Effector memory CD4-positive, alpha-beta T cell (primary cell): Measurements from ENCODE around the gene MESP1.

Source experiments
- DNase-seq, 3 donors: peaks; one replicate each; pipeline ENCODE4 v3.0.0-alpha.2; 2020
- H3K27ac ChIP-seq: 2 replicates; pipeline ENCODE4 v1.7.0; 2013; ENCODE audit warnings: mild to moderate bottlenecking, low read length, moderate library complexity; ENCODE audit not compliant: insufficient read depth, poor library complexity, severe bottlenecking
- H3K27me3 ChIP-seq: replicated peaks from 2 replicates; pipeline ENCODE4 v1.7.0; 2013; ENCODE audit warnings: mild to moderate bottlenecking, low read length; ENCODE audit not compliant: insufficient read depth, control insufficient read depth, poor library complexity, severe bottlenecking
- H3K36me3 ChIP-seq: 2 replicates; pipeline ENCODE4 v1.7.0; 2013; ENCODE audit warnings: mild to moderate bottlenecking, low read length, moderate library complexity; ENCODE audit not compliant: control insufficient read depth, insufficient read depth
- H3K4me1 ChIP-seq: 2 replicates; pipeline ENCODE4 v1.7.0; 2013; ENCODE audit warnings: low read length, mild to moderate bottlenecking; ENCODE audit not compliant: control insufficient read depth, insufficient read depth, poor library complexity, severe bottlenecking
- H3K4me3 ChIP-seq: 2 replicates; pipeline ENCODE4 v1.7.0; 2013; ENCODE audit warnings: low read length, low read depth, mild to moderate bottlenecking; ENCODE audit not compliant: insufficient read depth, poor library complexity, severe bottlenecking
- H3K9me3 ChIP-seq: 2 replicates; pipeline ENCODE4 v1.7.0; 2013; ENCODE audit warnings: mild to moderate bottlenecking, low read length, moderate library complexity; ENCODE audit not compliant: control insufficient read depth

MESP1 gene

DNA sequence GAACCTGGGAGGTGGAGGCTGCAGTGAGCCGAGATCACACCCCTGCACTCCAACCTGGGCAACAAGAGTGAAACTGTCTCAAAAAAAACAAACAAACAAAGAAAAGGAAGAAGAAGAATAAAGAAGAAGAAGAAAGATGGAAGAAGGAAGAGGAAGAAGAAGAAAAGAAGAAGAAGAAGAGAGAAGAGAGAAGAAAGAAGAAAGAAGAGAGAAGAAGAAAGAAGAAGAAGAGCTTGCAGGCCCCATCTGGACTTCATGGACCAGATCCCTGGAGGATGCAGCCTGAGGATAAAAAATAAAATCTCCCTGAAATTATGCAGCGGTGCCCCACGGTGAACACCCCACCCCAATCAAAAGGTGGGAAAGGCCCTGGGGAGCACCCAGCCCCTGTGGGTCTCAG, 8.8 kb upstream of the MESP1 start:
- no peak overlapping the region for H3K4me3 ChIP-seq
- no peaks in the 10 kb centered on the region for H3K9me3 ChIP-seq
- no peaks in the 10 kb centered on the region for H3K36me3 ChIP-seq
- no peaks in the 10 kb centered on the region for H3K4me1 ChIP-seq
- H3K27ac ChIP-seq, result no peak overlapping the region
- H3K27me3 ChIP-seq, result no peaks in the 10 kb centered on the region
- DNase-seq, result no peak

DNA sequence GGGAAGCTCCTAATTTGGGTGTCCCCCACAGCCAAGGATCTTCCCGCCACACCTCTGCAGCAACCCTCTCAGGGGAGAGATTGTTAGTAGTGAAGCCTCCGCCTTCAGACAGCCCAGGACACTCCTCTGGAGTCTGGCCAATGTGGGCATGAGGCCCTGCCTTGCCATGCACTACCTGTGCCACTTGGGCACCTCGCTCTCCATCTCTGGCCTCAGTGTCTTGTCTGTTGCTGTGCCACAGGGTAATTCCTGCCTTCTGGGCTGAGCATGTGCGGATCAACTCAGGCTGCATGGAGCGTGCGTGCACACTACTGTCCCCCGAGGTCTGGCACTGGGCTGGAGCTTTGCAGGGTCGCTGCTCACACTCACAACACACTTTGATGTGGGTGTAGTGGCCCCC, 7.9 kb upstream of the MESP1 start:
- H3K4me3 ChIP-seq, result no peak overlapping the region
- H3K9me3 ChIP-seq, result no peaks in the 10 kb centered on the region
- H3K27ac ChIP-seq, result no peak overlapping the region
- no peak for DNase-seq
- no peaks in the 10 kb centered on the region for H3K27me3 ChIP-seq
- no peaks in the 10 kb centered on the region for H3K36me3 ChIP-seq
- no peaks in the 10 kb centered on the region for H3K4me1 ChIP-seq

DNA sequence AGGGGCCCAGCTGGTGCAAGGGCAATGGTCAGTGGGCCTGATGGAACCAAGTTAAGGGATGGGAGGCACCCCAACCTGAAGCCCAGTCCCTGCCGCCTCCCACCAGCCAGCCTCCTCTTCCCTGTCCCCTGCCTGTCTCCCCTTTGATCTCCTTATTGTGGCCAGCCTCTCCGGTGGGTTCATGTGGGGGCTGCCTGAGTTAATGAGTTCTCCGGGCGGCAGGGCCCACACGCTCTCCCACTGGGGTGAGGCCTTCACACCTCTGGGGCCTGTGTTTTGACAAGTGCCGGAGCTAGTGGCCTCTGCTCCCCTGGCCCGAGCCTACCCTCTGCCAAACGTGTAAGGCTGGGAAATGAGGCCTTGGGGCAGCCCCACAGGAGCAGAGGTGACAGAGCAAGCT, 7.2 kb upstream of the MESP1 start:
- H3K27ac ChIP-seq, result no peak overlapping the region
- H3K27me3 ChIP-seq, result no peaks in the 10 kb centered on the region
- H3K4me3 ChIP-seq, result no peak overlapping the region
- no peaks in the 10 kb centered on the region for H3K4me1 ChIP-seq
- H3K9me3 ChIP-seq, result no peaks in the 10 kb centered on the region
- H3K36me3 ChIP-seq, result no peaks in the 10 kb centered on the region
- DNase-seq, result no peak

DNA sequence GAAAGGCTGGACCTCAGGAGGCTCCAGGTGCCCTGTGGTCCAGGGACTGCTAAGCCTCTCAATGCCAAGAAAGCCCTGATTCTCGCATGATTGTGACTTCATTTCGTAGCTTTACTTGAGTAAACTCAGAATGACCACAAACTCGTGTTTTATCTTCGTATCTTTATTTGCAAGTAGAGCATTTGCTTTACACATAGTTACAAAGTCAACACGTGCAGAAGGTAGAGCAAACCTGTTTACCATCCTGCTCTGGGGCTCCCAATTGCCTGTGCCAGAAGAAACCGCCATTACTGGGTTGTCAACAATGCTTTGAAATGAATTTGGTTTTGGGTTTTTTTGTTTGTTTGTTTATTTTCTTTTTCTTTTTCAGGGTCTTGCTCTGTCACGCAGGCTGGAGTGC, 5.8 kb upstream of the MESP1 start:
- H3K4me1 ChIP-seq, result no peaks in the 10 kb centered on the region
- no peak overlapping the region for H3K27ac ChIP-seq
- no peak overlapping the region for H3K4me3 ChIP-seq
- DNase-seq, result no peak
- no peaks in the 10 kb centered on the region for H3K9me3 ChIP-seq
- H3K36me3 ChIP-seq, result no peaks in the 10 kb centered on the region
- H3K27me3 ChIP-seq, result no peaks in the 10 kb centered on the region

DNA sequence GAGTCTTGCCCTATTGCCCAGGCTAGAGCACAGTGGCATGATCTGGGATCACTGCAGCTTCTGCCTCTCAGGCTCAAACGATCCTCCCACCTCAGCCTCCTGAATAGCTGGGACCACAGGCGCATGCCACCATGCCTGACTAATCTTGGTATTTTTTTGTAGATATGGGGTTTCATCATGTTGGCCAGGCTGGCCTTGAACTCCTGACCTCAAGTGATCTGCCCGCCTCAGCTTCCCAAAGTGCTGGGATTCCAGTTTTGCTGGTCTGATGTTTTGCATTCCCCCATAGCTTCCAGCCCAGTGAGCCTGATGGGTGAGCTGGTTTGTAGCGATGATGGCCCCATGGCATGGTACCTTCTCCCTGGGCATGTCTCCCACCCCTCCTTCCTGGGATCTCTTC, 4.7 kb upstream of the MESP1 start:
- no peak overlapping the region for H3K4me3 ChIP-seq
- H3K36me3 ChIP-seq, result no peaks in the 10 kb centered on the region
- DNase-seq, result no peak
- no peak overlapping the region for H3K27ac ChIP-seq
- H3K9me3 ChIP-seq, result no peaks in the 10 kb centered on the region
- H3K4me1 ChIP-seq, result peaks cover 4% of the 10 kb centered on the region
- H3K27me3 ChIP-seq, result no peaks in the 10 kb centered on the region

DNA sequence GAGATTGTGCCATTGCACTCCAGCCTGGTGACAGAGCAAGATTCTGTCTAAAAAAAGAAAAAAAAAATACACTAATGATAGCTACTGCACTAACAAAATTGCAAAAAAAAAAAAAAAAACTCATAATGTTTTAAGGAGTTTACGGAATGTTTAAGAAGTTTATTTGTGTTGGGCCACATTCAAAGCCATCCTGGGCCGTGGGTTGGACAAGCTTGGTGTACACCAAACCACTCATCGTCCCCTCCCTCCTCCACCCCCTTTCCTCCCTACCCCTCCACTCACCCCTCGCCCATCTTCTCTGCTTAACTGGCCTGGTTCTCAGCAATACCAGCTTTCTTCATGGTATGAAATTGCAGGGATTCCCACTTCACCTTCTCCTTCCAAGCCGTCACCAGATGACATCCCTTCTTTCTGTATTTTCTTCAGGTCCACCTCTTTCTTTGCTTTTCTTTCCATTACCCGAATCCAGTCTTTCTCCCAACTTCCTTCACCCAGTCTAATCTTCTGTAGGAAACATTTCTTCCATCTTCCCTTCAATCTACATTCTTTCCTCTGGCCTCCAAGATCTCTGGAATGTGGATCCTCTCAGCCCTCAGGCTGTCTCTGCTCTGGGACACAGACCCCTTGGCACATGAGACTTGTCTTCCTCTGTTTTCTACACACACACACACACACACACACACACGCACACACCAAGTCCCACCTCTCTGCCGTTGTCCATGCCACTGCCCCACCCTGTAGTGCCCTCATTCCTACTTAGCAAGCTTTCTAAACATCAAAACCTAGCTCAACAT, 3.5 kb upstream of the MESP1 start:
- peaks cover 13% of the 10 kb centered on the region for H3K4me1 ChIP-seq
- H3K9me3 ChIP-seq, result no peaks in the 10 kb centered on the region
- no peak for DNase-seq
- no peak overlapping the region for H3K27ac ChIP-seq
- no peaks in the 10 kb centered on the region for H3K27me3 ChIP-seq
- H3K36me3 ChIP-seq, result no peaks in the 10 kb centered on the region
- H3K4me3 ChIP-seq, result no peak overlapping the region

DNA sequence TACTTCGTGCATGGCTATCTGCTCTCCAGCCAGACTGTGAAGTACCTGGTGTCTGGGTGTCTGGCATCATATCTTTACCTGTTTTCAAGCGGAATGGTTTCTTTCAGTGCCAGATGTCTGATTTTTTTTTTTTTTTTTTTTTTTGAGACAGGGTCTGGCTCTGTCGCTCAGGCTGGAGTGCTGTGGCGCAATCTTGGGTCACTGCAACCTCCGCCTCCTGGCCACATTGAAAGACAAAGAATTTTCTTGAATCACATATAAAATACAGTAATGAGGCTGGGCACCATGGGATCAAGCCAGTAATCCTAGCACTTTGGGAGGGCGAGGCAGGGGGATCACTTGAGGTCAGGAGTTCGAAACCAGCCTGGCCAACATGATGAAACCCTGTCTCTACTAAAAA, 2.8 kb upstream of the MESP1 start:
- Histone ChIP-seq H3K4me1 (peaks cover 13% of the 10 kb centered on the region), H3K36me3 (no peaks in the 10 kb centered on the region), H3K4me3 (no peak overlapping the region), H3K9me3 (no peaks in the 10 kb centered on the region), H3K27me3 (no peaks in the 10 kb centered on the region), H3K27ac (no peak overlapping the region)
- DNase-seq, result no peak

DNA sequence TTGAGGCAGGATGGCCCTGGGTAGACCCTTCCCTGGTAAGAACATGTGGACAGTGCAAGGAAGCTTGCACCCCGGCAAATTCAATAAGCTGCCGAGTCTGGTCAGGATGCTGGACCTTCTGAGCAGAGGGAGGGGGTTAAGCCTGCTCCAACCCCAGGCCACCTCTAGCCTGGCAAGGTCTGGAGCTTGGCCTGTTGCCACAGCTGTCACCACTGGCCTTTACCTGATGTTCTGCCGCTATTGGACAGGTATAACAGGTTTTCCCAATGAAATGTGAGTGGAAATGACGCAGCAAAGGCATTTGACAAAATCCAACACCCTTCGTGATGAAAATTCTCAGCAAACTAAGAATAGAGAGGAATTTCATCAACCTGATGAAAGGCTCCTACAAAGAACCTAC, 699 bp upstream of the MESP1 start:
- no peaks in the 10 kb centered on the region for H3K36me3 ChIP-seq
- no peaks in the 10 kb centered on the region for H3K27me3 ChIP-seq
- H3K9me3 ChIP-seq, result no peaks in the 10 kb centered on the region
- no peak overlapping the region for H3K27ac ChIP-seq
- peaks cover 13% of the 10 kb centered on the region for H3K4me1 ChIP-seq
- DNase-seq, result no peak
- no peak overlapping the region for H3K4me3 ChIP-seq

DNA sequence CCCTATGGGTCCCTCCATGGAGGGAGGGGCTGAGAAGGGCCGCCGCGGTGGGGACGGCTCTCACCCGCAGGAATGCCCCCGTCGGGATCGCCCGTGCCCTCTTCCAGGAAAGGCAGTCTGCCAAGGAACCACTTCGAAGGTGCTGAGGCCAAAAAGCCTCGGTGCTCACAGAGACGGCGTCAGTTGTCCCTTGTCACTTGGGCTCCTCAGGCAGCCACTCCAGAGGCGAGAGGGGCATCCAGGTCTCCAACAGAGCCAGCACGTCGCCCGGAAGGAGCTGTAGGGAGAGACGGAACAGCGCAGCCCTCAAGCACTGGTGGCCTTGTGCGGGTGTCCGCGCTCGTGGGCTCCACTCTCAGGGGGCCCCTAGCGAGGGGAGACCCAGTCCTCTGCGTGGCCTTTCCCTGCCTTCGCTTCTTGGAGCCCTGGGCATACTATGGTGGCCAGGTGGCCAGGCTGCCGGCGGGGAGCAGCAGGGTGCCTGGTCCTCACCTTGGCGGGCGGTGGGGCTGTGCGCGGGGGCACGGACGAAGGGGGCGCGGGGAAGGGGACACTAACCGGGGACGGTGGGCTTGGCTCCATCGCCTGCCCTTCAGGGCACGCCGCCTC, 994 bp downstream of the MESP1 start:
- Histone ChIP-seq H3K9me3 (no peaks in the 10 kb centered on the region), H3K27me3 (no peaks in the 10 kb centered on the region), H3K36me3 (no peaks in the 10 kb centered on the region), H3K4me3 (peak overlapping the region; percentile 71), H3K27ac (no peak overlapping the region), H3K4me1 (peaks cover 13% of the 10 kb centered on the region)
- no peak for DNase-seq

DNA sequence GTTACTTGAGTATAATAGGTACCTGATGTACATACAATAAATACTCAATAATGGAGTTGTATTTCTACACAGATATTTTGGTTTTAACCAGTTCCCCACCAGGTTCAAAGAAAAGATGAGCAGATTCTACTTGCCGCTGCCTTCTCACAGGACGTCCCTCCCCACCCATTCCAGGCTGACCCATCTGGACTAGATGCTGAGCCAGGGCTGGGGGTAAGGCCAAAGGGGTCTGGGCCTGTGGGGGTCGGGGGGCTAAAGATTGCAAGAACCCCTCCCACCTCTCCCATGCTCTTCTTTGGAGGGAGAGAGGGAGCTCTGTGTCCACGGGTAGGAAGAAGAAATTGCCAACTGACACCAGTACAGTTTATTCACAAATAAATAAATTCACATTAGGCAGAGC, 1.5 kb downstream of the MESP1 start:
- no peaks in the 10 kb centered on the region for H3K36me3 ChIP-seq
- H3K27ac ChIP-seq, result no peak overlapping the region
- no peaks in the 10 kb centered on the region for H3K27me3 ChIP-seq
- no peaks in the 10 kb centered on the region for H3K9me3 ChIP-seq
- H3K4me3 ChIP-seq, result no peak overlapping the region
- DNase-seq, result no peak
- H3K4me1 ChIP-seq, result peaks cover 13% of the 10 kb centered on the region
